AG04450 (cell line): ENCODE data around the gene ADARB2. TPM values are rescaled to one million over a fixed set of nuclear protein-coding genes. Genes with fewer than 3 reads are reported as not detected.

Source experiments
- CTCF ChIA-PET: fragments of 300-600, 350-600 bp; formaldehyde crosslinking; extraction: SDS; loops from one replicate; lab custom pipeline; 2022; ENCODE audit warnings: antibody characterized with exemption, inconsistent platforms; lab: Charles Lee
- POLR2A ChIA-PET: fragments of 350-600 bp; formaldehyde crosslinking; extraction: SDS; loops from one replicate; lab custom pipeline; 2021; ENCODE audit warnings: antibody characterized with exemption, inconsistent platforms; lab: Yijun Ruan, JAX
- DNase-seq: peaks from one replicate; pipeline ENCODE4 v3.0.0-alpha.2; 2011; ENCODE audit warnings: low read depth, low spot score
- H3K27ac ChIP-seq: one replicate; pipeline ENCODE4 v1.5.1; 2012; ENCODE audit warnings: low read depth, low read length, control low read depth
- H3K27me3 ChIP-seq: one replicate; pipeline ENCODE4 v1.6.0; 2012; ENCODE audit warnings: low read length; ENCODE audit not compliant: control insufficient read depth, insufficient read depth
- H3K4me3 ChIP-seq: 2 replicates; pipeline ENCODE4 v1.5.1; 2011; ENCODE audit warnings: mild to moderate bottlenecking, low read depth, low read length, control low read depth
- H3K9me3 ChIP-seq: 2 replicates; pipeline ENCODE4 v1.5.1; 2012; ENCODE audit warnings: low read length; ENCODE audit not compliant: control insufficient read depth, insufficient read depth
- polyA plus RNA-seq: library from polyadenylated mRNA; depleted of rRNA; stranded (reverse); fragments of >200 nt; gene quantifications from 2 replicates; pipeline ENCODE4 v1.2.3, GENCODE V29; 2011
- TF ChIP-seq, protein P1 (sequence below): IDR thresholded peaks from 2 replicates; pipeline ENCODE4 v1.5.1; 2011; ENCODE audit warnings: low read depth, low read length, control low read depth, inconsistent platforms

Gene ADARB2
- polyA plus RNA-seq, 1 experiment = not detected

DNA sequence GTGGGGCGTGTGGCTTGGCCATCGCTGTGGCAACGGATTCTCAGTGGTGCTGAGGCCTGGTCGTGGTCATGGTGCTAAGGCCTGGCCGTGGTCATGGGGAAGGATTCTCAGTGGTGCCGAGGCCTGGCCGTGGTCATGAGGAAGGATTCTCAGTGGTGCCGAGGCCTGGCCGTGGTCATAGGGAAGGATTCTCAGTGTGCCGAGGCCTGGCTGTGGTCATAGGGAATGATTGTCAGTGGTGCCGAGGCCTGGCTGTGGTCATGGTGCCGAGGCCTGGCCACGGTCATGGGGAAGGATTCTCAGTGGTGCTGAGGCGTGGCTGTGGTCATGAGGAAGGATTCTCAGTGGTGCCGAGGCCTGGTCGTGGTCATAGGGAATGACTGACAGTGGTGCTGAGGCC, 327.9 kb downstream of the ADARB2 start:
- Histone ChIP-seq H3K27me3 (no peaks in the 10 kb centered on the region), H3K9me3 (peaks cover 86% of the 10 kb centered on the region), H3K27ac (no peak overlapping the region), H3K4me3 (no peak overlapping the region)
- DNase-seq = no peak
- TF ChIP-seq, protein P1, sequence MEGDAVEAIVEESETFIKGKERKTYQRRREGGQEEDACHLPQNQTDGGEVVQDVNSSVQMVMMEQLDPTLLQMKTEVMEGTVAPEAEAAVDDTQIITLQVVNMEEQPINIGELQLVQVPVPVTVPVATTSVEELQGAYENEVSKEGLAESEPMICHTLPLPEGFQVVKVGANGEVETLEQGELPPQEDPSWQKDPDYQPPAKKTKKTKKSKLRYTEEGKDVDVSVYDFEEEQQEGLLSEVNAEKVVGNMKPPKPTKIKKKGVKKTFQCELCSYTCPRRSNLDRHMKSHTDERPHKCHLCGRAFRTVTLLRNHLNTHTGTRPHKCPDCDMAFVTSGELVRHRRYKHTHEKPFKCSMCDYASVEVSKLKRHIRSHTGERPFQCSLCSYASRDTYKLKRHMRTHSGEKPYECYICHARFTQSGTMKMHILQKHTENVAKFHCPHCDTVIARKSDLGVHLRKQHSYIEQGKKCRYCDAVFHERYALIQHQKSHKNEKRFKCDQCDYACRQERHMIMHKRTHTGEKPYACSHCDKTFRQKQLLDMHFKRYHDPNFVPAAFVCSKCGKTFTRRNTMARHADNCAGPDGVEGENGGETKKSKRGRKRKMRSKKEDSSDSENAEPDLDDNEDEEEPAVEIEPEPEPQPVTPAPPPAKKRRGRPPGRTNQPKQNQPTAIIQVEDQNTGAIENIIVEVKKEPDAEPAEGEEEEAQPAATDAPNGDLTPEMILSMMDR = no peak
- ChIA-PET CTCF (no interaction called here), POLR2A (no interaction called here)

DNA sequence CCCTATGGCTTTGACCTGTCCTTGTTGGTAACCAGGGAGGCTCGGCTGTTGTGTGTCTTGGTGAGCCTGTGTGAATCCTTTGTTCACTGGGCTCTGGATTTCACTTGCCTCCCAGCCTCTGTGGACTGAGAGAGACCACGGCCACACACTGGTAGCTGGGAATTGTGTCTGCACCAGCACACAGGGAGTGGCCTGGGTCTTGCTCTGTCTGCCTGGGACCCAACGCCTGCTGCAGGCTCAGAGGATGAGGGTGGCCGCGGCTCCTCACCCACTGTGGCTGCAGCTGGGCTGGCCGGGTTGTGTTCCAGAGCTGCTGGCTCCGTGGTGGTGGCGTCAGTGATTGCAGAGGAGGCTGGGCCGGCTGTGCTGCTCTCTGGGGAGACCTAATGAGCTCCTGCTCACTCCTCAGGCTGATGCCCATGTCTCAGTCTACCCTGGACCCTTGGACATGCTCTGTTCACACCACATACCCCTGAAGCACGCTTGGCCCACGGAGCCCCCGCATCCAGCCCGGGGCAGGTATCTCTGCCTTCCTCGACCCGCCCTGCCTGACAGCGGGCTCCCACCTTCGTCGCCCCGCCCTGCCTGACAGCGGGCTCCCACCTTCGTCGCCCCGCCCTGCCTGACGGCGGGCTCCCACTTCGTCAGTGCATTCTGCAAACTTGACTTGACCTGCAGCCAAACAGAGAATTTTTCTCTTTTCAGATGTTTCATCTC, 328.5 kb downstream of the ADARB2 start:
- ChIA-PET CTCF (no interaction called here), POLR2A (no interaction called here)
- TF ChIP-seq, protein P1 = no peak
- peaks cover 89% of the 10 kb centered on the region for H3K9me3 ChIP-seq
- H3K4me3 ChIP-seq = no peak overlapping the region
- H3K27ac ChIP-seq = no peak overlapping the region
- DNase-seq = no peak
- no peaks in the 10 kb centered on the region for H3K27me3 ChIP-seq

DNA sequence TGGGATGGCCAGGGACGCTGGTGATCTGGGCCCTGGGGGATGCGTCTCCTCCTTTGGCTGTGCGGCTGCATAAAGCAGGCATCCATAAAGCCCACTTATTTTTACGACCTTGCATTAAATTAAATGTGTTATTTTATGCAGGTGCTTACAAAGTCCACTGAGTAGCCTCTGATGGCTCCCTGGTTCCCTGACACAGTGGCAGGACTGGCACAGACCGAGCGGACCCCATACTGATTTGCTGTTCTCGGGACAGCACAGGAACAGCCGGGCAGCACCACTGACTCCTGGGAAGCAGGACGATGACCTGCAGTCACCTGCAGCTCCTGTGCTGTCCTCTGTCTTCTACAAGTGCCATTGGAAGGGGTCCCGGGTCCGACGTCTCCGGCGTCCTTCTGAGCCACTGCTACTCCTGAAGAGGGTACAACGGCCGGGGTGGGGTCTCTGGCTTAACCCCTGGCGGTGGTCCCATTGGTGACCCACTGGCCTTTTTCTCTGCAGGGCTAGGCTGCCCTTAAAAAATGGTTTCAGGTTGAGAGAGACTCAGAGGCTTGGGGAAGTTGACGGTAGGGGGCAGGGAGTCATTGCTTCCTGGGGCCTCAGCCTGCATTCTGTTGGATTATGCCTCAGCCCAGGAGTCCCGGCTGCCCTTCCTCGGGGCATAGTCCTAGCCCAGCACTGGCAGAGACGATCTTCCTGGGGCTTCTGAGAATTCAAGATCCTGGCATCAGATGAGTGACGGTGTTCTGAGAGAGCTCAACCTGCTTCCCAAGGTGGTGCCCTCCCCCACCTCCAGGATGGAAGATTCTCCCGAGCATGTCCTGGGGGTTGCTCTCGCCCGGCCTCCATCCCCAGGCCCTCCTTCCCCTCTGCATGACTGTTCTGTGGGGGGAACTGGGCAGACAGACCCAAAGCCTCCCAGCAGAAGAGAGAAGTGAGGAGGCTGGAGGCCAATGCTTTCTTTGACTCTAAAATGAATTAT, 330.1 kb downstream of the ADARB2 start:
- H3K27ac ChIP-seq = no peak overlapping the region
- DNase-seq = no peak
- TF ChIP-seq, protein P1 = no peak
- no peaks in the 10 kb centered on the region for H3K27me3 ChIP-seq
- CTCF ChIA-PET = no interaction called here
- H3K4me3 ChIP-seq = no peak overlapping the region
- POLR2A ChIA-PET = no interaction called here
- H3K9me3 ChIP-seq = peaks cover 89% of the 10 kb centered on the region

DNA sequence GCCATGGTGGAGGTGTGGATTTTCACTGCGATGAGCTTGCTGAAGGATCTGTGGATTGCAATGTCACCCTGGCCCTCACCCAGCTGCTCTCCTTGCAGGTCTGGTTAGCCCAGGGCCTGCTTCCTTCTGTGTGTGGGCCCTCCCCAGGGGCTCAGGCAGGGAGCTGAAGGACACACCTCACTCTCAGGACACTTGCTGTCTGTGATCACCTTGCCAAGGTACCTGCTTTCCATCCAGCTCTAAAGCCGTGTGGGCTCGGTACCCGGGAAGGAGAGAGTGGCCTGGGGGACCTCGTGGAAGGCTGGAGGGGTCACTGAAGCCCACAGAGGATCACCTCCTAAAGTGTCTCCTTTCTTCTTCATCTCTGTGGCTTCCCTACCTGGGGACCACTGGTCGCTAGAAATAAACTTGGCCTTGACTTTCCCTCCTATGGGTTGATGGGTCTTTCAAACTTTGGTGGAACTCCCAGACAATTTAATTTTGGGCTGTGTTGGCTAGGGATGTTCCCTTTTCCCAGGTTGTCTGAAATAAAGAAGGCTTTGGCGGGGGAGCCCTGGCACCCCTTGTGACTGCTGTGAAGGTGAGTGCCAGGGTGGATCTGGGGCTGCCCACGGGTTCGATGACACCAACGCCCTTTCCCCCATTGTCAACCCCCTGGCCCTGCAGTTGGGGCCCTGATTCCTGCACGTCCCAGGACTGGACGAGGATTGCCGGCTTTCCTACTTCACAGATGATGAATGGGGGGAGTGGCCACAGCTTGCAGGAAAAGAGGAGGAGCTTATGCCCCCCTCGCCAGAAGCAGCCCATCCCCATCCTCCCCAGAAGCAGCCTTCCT, 331.0 kb downstream of the ADARB2 start:
- CTCF ChIA-PET = no interaction called here
- POLR2A ChIA-PET = no interaction called here

More for the DNA sequence above, 331.0 kb downstream of the ADARB2 start:
- Histone ChIP-seq H3K4me3 (no peak overlapping the region), H3K27me3 (no peaks in the 10 kb centered on the region), H3K9me3 (peaks cover 89% of the 10 kb centered on the region), H3K27ac (no peak overlapping the region)
- DNase-seq = no peak
- TF ChIP-seq, protein P1 = no peak
